NCI-H526 (cell line): Measurements from ENCODE around the gene JAK3.

Source experiments
- DNase-seq, 2 experiments: peaks; one replicate each; lab custom pipeline; 2025; lab: John Stamatoyannopoulos, UW

The JAK3 gene

GRCh38 chr19:17840019-17840418, 7.8 kb downstream of the JAK3 start:
- no peak for DNase-seq

- no peak for DNase-seq
Observed at GRCh38 chr19:17837972-17838371, 9.8 kb downstream of the JAK3 start.

DNA sequence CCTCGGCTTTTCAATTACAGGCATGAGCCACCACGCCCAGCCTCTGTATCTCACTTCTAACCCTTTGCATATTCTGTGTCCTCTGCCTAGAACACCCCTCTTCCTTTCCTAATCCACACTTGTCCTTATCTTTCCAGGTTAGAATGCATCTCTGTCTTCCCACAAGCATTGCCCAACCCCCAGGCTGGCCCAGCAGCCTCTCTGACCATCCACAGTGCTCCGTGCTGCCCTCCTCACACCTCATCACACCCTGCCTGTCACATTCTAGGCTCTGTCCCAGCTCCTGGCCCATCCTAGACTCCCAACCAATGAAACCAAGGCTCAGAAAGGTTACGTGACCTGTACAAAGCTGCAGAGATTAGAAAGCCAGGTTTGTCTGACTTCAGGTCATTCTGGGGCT, 11.3 kb downstream of the JAK3 start:
- no peak for DNase-seq

GRCh38 chr19:17835182-17836006, 12.4 kb downstream of the JAK3 start:
- DNase-seq: no peak

DNA sequence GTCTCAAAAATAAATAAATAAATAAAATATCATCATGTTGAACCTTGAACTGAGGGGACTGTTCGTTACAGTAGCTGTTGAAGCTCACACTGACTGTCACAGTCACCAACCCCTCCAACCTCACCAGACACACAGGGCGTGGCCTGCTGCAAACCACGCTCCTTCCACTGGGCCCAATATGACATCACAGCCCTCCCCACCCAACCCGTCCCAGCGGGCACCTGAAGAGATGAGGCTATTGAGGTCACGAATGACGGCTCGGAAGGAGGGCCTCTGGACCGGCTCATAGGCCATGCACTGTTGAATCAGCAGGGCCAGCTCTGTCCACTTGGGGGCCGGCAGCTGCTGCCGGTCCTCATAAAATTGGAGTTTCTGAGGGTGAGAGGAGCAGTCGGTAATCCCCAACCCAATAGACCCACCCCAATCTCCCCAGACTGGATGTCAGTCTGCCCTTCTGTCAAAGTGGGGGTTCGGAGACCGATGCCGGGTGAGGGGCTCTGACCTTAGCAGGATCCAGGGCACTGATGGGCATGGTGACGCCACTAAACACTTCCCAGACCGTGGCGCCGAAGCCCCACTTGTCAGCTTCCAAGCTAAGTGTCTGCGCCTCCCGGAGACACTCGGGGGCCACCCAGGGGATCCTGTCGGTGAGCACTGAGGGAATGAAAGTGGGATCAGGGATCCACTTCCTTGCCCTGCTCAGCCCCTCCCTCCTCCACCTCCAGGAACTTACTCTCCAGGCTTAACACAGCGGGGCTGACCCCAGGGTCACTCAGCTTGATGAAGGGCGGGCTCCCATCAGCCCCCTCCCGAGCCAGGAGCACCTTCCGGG, 13.2 kb downstream of the JAK3 start:
- DNase-seq: no peak

- no peak for DNase-seq
Observed at GRCh38 chr19:17832443-17833208, 15.2 kb downstream of the JAK3 start.

GRCh38 chr19:17831419-17831888, 16.3 kb downstream of the JAK3 start:
- DNase-seq: no peak

- peak; percentile 67 to 87 for DNase-seq
Observed at GRCh38 chr19:17830567-17831418, 17.0 kb downstream of the JAK3 start.

DNA sequence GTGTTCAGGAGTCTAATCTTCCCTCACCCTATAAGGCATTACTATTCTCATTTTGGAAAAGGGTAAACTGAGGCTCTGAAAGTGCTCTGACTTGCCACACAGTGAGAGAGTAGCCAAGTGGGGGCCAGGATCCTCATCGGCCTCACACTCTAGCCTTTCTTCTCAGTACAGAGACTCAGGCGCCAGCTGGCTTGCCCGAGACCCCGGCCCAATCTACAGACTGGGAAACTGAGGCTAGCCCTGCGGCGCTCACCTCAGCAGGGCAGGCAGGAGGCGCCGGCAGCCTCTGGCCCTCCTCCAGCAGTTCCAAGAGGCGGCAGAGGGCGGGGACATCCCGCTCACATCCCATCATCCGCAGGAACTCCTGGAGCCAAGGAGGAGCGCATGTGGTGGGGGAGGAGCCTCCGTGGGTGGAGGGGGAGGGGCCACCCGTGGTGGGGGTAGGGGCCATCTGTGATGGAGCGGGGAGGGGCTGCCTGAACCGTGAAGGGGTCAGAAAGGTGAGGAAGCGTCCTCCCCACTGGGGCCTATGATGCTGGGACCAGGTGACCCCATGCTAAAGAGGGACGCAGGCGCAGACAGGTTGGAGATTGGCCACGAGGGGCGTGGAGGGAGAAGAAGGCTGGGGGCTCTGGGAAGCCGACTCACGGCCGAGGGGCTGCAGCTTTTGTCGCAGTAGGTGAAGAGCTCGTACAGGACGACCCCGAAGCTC, 17.8 kb downstream of the JAK3 start:
- DNase-seq: peak; percentile 67 to 80

DNA sequence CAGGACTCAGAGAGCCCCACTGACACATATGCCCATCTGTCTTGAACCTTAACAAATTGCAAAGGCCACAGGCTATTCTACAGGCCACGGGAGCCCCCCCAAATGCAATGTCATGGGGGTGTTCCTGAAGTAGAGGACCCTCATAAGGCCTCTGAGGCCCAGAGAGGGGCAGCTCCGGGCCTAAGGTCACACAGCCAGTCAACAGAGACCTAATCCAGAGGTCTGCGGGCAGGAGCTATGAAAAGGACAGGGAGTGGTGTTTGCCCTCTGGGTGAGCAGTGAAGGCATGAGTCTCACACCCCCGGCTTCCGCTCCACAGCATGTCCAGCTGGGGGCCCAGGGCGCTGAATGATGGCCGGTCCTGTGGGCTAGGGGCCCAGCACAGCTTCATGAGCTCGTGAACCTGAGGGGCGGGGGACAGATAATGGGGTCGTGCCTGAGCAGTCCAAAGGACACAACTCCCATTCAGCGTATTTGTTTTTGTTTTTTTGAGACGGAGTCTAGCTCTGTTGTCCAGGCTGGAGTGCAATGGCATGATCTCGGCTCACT, 21.2 kb downstream of the JAK3 start:
- no peak for DNase-seq

DNA sequence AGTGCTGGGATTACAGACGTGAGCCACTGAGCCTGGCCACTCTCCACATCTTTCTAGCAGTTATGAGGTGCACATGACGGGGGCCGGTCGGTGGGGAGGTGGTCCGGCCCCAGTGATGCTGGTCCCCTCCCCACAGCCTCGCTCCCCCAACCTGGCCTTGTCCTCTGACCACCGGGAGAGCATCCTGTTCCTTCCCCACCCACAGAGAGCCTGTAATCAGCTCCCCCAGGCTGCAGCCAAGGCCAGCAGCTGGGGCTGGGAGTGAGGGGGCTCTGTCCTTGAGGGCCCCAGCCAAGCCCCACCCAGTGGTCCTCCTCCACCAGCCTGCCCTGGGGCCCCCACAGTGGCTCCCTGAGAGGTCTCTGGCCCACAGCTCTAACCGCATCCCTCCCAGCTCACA, 23.4 kb downstream of the JAK3 start:
- no peak for DNase-seq

- DNase-seq: no peak
Observed at GRCh38 chr19:17821190-17821589, 26.6 kb downstream of the JAK3 start, which contains the start of gene INSL3. TSS of gene INSL3 (minus strand) at chr19:17821519. CDS start at chr19:17821506, 13 bp downstream.

- no peak for DNase-seq
Observed at GRCh38 chr19:17817668-17818363, 30.0 kb downstream of the JAK3 start.

DNA sequence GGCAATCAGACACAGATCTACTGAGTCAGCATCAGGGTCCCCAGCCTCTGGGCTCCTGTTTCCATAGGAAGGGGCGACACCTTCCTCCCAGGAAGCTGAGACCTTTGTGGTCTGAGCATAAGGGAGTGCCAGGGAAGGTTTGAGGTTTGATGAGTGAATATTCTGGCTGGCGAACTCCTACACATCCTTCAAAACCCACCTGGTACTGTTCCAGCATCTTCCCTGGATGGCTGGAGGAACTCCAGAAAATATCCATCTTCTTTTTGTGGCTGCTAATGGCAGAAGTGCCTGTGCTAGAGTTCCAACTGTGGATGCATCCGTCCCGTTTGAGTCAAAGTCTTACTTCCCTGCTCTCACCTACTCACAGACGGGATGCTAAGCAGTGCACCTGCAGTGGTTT, 35.7 kb downstream of the JAK3 start:
- DNase-seq: no peak

GRCh38 chr19:17811681-17812080, 36.1 kb downstream of the JAK3 start:
- DNase-seq: no peak

GRCh38 chr19:17811103-17811502, 36.7 kb downstream of the JAK3 start:
- DNase-seq: no peak

DNA sequence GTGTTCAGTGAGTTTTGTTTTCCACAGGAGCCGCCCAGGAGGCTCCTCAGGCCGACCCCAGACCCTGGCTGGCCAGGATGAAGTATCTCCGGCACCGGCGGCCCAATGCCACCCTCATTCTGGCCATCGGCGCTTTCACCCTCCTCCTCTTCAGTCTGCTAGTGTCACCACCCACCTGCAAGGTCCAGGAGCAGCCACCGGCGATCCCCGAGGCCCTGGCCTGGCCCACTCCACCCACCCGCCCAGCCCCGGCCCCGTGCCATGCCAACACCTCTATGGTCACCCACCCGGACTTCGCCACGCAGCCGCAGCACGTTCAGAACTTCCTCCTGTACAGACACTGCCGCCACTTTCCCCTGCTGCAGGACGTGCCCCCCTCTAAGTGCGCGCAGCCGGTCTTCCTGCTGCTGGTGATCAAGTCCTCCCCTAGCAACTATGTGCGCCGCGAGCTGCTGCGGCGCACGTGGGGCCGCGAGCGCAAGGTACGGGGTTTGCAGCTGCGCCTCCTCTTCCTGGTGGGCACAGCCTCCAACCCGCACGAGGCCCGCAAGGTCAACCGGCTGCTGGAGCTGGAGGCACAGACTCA, 40.0 kb downstream of the JAK3 start:
- no peak for DNase-seq

- no peak for DNase-seq
Observed at GRCh38 chr19:17806945-17807344, 40.8 kb downstream of the JAK3 start.

DNA sequence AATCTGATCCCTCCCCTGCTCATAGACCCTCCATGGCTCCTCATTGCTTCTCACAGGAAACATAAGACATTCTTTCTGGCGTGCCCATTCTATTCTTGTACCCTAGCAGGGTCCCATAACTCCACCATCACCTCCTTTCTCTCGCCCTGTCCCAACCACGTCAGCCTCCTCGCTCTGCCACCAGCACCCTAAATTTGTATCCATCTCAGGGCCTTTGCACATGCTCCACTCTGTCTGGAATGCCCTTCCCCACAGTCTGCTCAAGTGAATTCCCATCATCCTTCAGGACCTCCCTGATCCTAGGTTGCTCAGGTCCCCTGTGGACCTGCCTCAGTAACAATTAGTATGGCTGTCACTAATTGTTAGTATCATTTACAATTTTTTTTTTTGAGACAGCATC, 42.4 kb downstream of the JAK3 start:
- no peak for DNase-seq
